HEK293T (cell line): ENCODE data around the gene CHMP2B.

Experiments used
- BHLHE40 ChIP-seq: fragments of 450-650 bp; IDR thresholded peaks from 2 replicates; pipeline ENCODE4 v1.6.1; 2016; ENCODE audit warnings: mild to moderate bottlenecking, moderate library complexity, borderline replicate concordance
- CTBP1 ChIP-seq: fragments of 450-650 bp; IDR thresholded peaks from 2 replicates; pipeline ENCODE4 v1.6.1; 2016; ENCODE audit warnings: borderline replicate concordance
- ELF4 ChIP-seq: fragments of 450-650 bp; IDR thresholded peaks from 2 replicates; pipeline ENCODE4 v1.6.1; 2017; ENCODE audit warnings: antibody characterized with exemption
- FOXA1 ChIP-seq: fragments of 450-650 bp; IDR thresholded peaks from 2 replicates; pipeline ENCODE4 v1.6.1; 2016; ENCODE audit warnings: mild to moderate bottlenecking
- FOXK2 ChIP-seq: fragments of 450-650 bp; IDR thresholded peaks from 2 replicates; pipeline ENCODE4 v1.6.1; 2016; ENCODE audit warnings: mild to moderate bottlenecking
- FOXM1 ChIP-seq: fragments of 450-650 bp; IDR thresholded peaks from 2 replicates; pipeline ENCODE4 v1.6.1; 2017; ENCODE audit warnings: mild to moderate bottlenecking, borderline replicate concordance
- HDGF ChIP-seq: fragments of 450-650 bp; IDR thresholded peaks from 2 replicates; pipeline ENCODE4 v1.6.1; 2017; ENCODE audit warnings: antibody characterized with exemption, borderline replicate concordance
- L3MBTL2 ChIP-seq: fragments of 450-650 bp; conservative IDR thresholded peaks from 2 replicates; pipeline ENCODE4 v1.6.1; 2016; ENCODE audit warnings: mild to moderate bottlenecking
- NFRKB ChIP-seq: fragments of 450-650 bp; IDR thresholded peaks from 2 replicates; pipeline ENCODE4 v1.6.1; 2016; ENCODE audit warnings: mild to moderate bottlenecking, moderate library complexity
- PKNOX1 ChIP-seq: fragments of 450-650 bp; IDR thresholded peaks from 2 replicates; pipeline ENCODE4 v1.6.1; 2016
- SP1 ChIP-seq: fragments of 450-650 bp; IDR thresholded peaks from 2 replicates; pipeline ENCODE4 v1.6.1; 2017
- TARDBP ChIP-seq: fragments of 450-650 bp; IDR thresholded peaks from 2 replicates; pipeline ENCODE4 v1.6.1; 2016
- ZNF384 ChIP-seq: fragments of 450-650 bp; IDR thresholded peaks from 2 replicates; pipeline ENCODE4 v1.6.1; 2016

GRCh38 chr3:87209111-87209510 is 18.0 kb upstream of the CHMP2B start:
- TF ChIP-seq NFRKB (no peak), FOXM1 (no peak), ELF4 (no peak), SP1 (no peak), PKNOX1 (no peak), BHLHE40 (no peak), ZNF384 (no peak), HDGF (no peak), FOXK2 (no peak), CTBP1 (no peak), L3MBTL2 (no peak), FOXA1 (no peak), TARDBP (no peak)
